Mucosa of descending colon (tissue), 3 donors: ENCODE measurements around the gene NR0B2. TPM values are rescaled to one million over a fixed set of nuclear protein-coding genes. Genes with fewer than 3 reads are reported as not detected.

Source experiments
- ATAC-seq: fragments of 200-7000 bp; cut with Tn5 transposase; one replicate; pipeline ENCODE4 v1.9.1; 2020; ENCODE audit warnings: mild to moderate bottlenecking, moderate library complexity
- DNase-seq, 3 donors: peaks; one replicate each; pipeline ENCODE4 v3.0.0-alpha.2; 2020
- H3K36me3 ChIP-seq: fragments of 200-600 bp; one replicate; pipeline ENCODE4 v1.8.0; 2021; ENCODE audit warnings: low read depth, mild to moderate bottlenecking
- H3K4me1 ChIP-seq: fragments of 200-600 bp; one replicate; pipeline ENCODE4 v1.8.0; 2021; ENCODE audit warnings: low read depth, mild to moderate bottlenecking
- H3K4me3 ChIP-seq: fragments of 200-600 bp; one replicate; pipeline ENCODE4 v1.8.0; 2021; ENCODE audit warnings: mild to moderate bottlenecking
- H3K9me3 ChIP-seq: fragments of 200-600 bp; one replicate; pipeline ENCODE4 v1.8.0; 2021; ENCODE audit warnings: mild to moderate bottlenecking
- CTCF ChIP-seq: fragments of 200-600 bp; IDR thresholded peaks from one replicate; pipeline ENCODE4 v1.8.0; 2022; ENCODE audit warnings: antibody characterized with exemption, mild to moderate bottlenecking
- intact Hi-C, 2 donors: fragments of 100-400 bp; cut with DNase I in 1 of 2; cut with micrococcal nuclease in 1 of 2; formaldehyde crosslinking; loops; one replicate each; pipeline versions ENCODE4 v1.11.0 to v1.11.1; 2022; cut with DNase I, micrococcal nuclease
- total RNA-seq, 3 donors: library from RNA; stranded (reverse); fragmentation: NEBNext Ultra II Directional in 2 of 3; extraction: Animal tissue kit (Norgen Biotek cat#: 25700) in 2 of 3; gene quantifications; one replicate each; pipeline versions ENCODE4 v1.2.1 to v1.2.4, GENCODE V29; 2021 to 2023
- donor health status: DM: no; HTN: no; CAD: no; lungs with moderate emphysema.
- donor health status: DM: no; HTN: no; CAD: no.
- donor health status: DM: no; HTN: yes; CAD: no.

Gene NR0B2
- total RNA-seq, 3 donors from 2014 or later = 0.43 to 0.52 TPM; not detected in 1

GRCh38 chr1:26915204-26915842, 1.5 kb upstream of the NR0B2 start:
- Histone ChIP-seq H3K9me3 (no peaks in the 10 kb centered on the region), H3K4me1 (peaks cover 28% of the 10 kb centered on the region), H3K4me3 (no peak overlapping the region), H3K36me3 (no peaks in the 10 kb centered on the region)
- DNase-seq (peak in 1 of 3 donors; percentile 48), ATAC-seq (no peak)
- no peak for TF ChIP-seq CTCF
- intact Hi-C loops = no loop called here

- Histone ChIP-seq H3K9me3 (no peaks in the 10 kb centered on the region), H3K4me3 (no peak overlapping the region), H3K36me3 (no peaks in the 10 kb centered on the region), H3K4me1 (peaks cover 28% of the 10 kb centered on the region)
- peak; percentile 14 for ATAC-seq
- no peak for TF ChIP-seq CTCF
- intact Hi-C loops = no loop called here
- peak in 1 of 3 donors; percentile 60 for DNase-seq
These were observed 404 bp downstream of the NR0B2 start for GRCh38 chr1:26913389-26913753.

- H3K9me3 ChIP-seq = no peaks in the 10 kb centered on the region
- peaks cover 28% of the 10 kb centered on the region for H3K4me1 ChIP-seq
- H3K4me3 ChIP-seq = no peak overlapping the region
- H3K36me3 ChIP-seq = no peaks in the 10 kb centered on the region
- DNase-seq (no peak), ATAC-seq (no peak)
- intact Hi-C loops = no loop called here
- no peak for TF ChIP-seq CTCF
These were observed 1.7 kb downstream of the NR0B2 start for GRCh38 chr1:26912147-26912490.

- ATAC-seq (no peak), DNase-seq (peak in 1 of 3 donors; percentile 54)
- Histone ChIP-seq H3K4me1 (peaks cover 28% of the 10 kb centered on the region), H3K36me3 (no peaks in the 10 kb centered on the region), H3K9me3 (no peaks in the 10 kb centered on the region), H3K4me3 (no peak overlapping the region)
- intact Hi-C loops = no loop called here
- TF ChIP-seq CTCF = no peak
These were observed 2.2 kb downstream of the NR0B2 start for GRCh38 chr1:26911399-26912146.

- TF ChIP-seq CTCF = no peak
- no peaks in the 10 kb centered on the region for H3K9me3 ChIP-seq
- intact Hi-C loops = no loop called here
- H3K36me3 ChIP-seq = no peaks in the 10 kb centered on the region
- H3K4me1 ChIP-seq = peaks cover 28% of the 10 kb centered on the region
- no peak overlapping the region for H3K4me3 ChIP-seq
- DNase-seq = peak in 1 of 3 donors; percentile 42
- peak; percentile 39 for ATAC-seq
These were observed 3.2 kb downstream of the NR0B2 start for GRCh38 chr1:26910343-26911160.
